ENCODE measurements around the gene MEF2C. TPM values are rescaled to one million over a fixed set of nuclear protein-coding genes. Genes with fewer than 3 reads are reported as not detected.
A peak's percentile ranks its signal among the peaks of the same experiment; 100 is the strongest.

MEF2C gene
- total RNA-seq, 1 experiment from 2014 or later, result 0.46 TPM

GRCh38 chr5:88760527-88760926, 122.5 kb downstream of the MEF2C start:
- DNase-seq (ENCODE audit: low spot score), result no peak

- no peak for DNase-seq (ENCODE audit: low spot score)
Observed at GRCh38 chr5:88758591-88758990, 124.4 kb downstream of the MEF2C start.

DNA sequence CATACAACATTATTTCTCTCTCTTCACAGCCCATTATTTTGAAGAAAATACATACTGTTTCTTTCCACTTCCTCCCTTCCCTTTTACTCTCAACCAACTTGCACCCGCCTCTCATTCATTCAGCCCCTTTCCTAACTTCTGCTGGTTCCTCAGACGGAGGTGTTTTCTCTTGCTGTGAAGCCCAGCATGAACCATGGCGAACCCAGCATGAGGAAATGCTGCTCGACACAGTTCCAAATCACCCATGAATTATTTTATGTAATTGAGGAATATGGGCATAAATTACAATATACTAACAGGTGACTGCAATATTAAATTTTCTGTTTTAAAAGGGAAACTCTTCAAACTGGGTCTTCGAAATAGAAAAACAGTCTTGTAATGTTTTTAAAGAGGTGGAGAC, 124.8 kb downstream of the MEF2C start:
- no peak for DNase-seq (ENCODE audit: low spot score)

DNA sequence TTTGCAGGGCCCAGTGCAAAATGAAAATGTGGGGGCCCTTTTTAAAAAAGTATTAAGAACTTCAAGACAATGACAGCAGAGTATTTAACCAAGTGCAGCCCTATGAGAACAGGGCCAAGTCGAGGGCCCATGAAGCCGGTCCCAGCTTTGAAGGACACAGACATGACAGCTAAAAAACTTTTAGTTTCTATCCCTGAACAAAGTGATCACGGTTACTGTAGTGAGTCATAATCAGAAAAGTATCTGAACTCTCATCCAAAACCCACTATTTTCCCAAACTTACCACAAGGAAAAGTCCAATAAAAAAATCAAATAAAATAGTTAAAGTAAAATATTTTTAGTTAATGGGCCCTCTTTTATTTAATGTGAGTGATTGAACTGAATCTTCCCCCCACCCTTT, 126.0 kb downstream of the MEF2C start:
- no peak for DNase-seq (ENCODE audit: low spot score)

DNA sequence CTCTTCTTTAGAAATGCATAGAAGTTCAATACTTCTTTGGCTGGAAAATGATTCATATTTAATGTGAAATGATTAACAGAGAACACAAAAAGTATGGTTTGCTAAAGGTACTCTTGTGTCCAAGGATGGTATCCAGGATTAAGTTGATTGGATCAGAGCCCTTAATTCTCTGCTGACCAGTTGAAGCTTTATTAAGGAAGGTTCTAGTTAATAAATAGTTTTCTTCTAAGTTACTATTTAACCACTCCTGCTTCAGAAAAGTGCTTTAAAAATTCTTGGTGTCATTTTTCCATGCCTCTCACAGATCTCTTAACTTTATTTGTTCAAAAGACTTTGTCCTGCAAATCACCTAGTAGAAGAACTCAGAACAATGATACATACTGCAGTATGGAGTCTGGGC, 134.3 kb downstream of the MEF2C start:
- peak; percentile 18 for DNase-seq (ENCODE audit: low spot score)

DNA sequence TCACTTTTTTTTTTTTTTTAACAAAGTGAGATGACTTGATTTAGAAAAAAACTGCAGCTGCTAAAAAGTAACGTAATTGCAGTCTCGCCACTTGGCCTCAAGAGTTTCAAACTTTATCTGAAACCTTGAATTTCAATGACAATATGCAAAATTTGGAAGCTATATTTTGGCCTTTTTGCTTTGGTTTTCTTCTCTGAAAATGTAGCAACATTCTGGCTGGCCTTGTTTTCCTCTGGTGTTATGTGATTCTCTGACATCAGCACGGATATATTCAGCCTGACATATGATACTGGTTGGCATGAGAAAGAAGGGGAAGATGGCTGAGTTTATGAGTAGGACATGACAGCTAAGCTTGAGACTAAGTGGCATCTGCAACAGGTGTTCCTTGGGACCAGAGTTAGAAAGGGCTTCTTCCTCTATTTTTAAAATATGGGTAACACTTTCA, 136.5 kb downstream of the MEF2C start:
- no peak for DNase-seq (ENCODE audit: low spot score)

GRCh38 chr5:88745093-88745696, 137.8 kb downstream of the MEF2C start:
- no peak for DNase-seq (ENCODE audit: low spot score)

- peak; percentile 46 for DNase-seq (ENCODE audit: low spot score)
Observed at GRCh38 chr5:88743231-88743834, 139.7 kb downstream of the MEF2C start.

- DNase-seq (ENCODE audit: low spot score), result no peak
Observed at GRCh38 chr5:88741964-88742363, 141.0 kb downstream of the MEF2C start.

DNA sequence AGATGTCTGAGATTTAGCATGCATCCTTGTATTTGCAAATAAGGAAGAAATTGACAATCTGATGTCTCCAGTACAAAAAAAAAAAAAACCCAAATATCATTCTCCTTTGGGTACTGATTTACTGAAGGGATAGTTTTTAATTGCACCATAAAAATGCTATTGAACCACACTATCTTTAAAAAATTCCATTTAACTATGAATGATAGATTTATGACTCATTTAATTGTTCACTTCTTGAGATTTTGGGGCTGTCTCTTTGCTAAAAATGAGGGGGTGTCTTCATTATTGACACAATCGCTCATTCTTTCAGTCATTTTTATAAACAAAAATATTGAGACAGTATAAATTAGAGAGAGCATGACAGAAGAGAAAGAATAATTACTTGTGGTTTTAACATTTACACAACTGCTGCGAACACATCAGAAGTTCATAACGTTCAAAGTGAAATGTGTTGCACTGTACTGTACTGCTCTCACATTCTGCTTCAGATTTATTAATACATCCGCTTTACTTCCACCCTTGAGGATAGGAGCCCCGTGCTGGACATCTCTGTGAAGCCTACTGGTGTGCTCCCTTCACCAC, 142.3 kb downstream of the MEF2C start:
- DNase-seq (ENCODE audit: low spot score), result no peak

GRCh38 chr5:88736494-88736893, 146.5 kb downstream of the MEF2C start:
- DNase-seq (ENCODE audit: low spot score), result no peak

- DNase-seq (ENCODE audit: low spot score), result no peak
Observed at GRCh38 chr5:88734983-88735382, 148.0 kb downstream of the MEF2C start.

DNA sequence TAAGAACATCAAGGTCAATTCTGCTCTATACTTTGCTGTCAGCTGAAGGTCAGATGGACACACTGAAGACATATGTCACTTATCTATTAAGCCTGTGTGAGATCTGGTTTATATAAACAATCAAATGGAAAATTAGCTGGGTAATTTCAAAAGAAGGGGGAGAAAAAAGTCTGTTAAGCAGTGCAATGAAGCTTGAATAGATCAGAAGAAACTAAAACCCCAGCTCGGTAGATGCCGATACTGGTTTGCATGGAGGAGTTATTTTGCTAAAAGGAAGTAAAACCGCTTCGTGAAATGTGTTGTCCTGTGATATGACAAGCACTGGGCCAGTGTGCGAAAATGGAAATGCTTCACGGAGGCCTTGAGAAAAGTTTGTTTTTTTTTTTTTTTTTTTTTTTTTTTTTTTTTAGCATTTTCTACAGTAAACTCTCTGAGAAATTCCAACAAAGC, 148.8 kb downstream of the MEF2C start:
- DNase-seq (ENCODE audit: low spot score), result no peak

DNA sequence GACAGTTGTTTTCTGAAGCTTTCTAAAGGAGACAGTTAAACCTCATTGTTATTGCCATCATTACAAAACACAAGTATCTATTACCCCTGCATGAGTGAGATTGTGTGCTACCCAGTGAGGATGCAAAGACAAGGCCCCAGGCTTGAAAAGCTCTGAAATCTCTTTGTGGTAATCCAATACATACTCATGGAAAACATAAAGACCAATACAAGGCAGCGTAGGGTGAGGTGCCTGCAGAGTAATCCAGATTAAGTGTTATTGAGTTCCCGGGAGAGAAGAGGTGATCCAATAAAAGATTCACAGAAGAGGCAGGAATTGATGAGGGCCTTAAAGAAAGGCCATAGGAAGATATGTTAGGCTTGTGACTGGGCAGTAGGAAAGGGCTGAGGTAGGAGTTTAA, 150.1 kb downstream of the MEF2C start:
- no peak for DNase-seq (ENCODE audit: low spot score)

DNA sequence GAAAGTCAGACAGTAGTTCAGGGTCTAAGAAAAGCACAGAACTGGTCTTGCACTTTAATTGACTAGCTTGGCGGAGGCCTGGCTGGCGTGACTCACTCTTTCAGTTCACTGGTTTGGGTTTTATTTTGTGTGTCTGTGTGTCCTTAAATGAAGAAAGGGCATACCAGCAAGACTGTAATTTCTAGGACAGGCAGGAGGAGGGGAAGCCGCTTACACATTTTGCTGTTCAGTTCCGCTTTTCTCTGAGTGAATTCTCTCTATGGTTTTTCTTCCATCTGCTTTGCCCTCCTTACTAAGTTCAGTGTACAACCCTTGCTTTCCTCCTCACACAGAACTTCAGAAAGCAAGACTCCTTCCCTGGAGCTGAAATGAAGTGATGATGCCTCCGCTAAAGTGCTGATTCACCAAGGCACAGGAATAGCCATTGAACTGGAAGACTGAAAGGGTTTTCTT, 150.8 kb downstream of the MEF2C start:
- DNase-seq (ENCODE audit: low spot score), result no peak

- no peak for DNase-seq (ENCODE audit: low spot score)
Observed at GRCh38 chr5:88729829-88730182, 153.2 kb downstream of the MEF2C start.

DNA sequence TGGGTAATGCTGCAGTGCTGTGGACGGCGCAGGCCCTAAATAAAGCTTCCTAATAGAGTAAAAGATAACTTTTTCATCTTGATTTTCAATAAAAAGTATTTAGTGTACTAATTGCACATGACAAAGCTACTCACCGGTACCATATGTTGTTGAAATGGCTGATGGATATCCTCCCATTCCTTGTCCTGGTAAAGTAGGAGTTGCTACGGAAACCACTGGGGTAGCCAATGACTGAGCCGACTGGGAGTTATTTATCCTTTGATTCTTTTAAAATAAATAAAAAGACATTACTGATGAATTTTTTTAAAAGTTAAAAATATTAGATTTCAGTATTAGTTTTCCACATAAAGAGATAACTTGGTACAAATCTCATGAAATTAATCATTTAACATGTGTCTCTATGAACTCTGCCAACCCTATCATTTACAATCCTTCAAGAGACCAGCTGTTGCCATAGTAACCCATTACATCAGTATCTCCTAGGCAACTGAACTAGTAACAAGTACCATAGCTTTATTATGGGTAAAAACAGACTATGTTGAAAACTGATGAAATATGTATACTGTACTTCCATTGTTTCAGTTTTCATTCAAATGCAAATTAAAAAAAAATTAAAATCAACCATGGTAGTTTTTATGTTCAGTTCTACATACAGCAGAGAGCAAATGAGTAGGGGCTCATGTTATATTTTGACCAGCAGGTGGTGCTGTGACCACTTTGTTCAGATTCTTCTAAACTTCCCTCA, 153.7 kb downstream of the MEF2C start:
- peak; percentile 88 for DNase-seq (ENCODE audit: low spot score)

DNA sequence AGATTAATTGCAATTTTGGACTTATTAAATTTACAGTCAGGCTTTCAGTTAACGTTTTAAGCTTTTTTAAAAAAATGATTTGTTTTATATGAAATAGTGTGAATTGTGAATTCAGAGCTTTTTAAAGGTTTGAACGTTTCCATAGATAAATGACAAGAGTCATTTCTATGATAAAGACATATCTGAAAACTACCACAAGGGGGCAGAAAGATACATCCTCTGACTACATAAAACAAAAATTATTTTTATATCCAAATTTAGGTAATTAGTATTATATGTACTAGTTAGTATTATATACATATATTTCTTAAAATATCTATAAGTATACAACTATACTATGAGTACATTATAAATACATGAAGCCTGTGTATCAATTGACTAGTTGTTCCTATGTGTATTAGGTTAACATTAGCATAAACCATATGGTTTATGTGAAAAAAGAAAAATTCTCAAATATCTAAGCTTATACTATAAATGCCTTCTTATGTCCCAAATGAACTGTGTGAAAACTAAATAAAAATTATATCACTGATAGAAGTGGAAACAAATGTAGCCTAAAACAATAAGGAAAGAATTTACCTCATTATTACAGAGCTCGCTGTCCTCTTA, 155.2 kb downstream of the MEF2C start:
- peak; percentile 56 for DNase-seq (ENCODE audit: low spot score)

GRCh38 chr5:88725454-88725853, 157.5 kb downstream of the MEF2C start:
- DNase-seq (ENCODE audit: low spot score), result no peak

- DNase-seq (ENCODE audit: low spot score), result peak; percentile 48
Observed at GRCh38 chr5:88724201-88724600, 158.8 kb downstream of the MEF2C start.

DNA sequence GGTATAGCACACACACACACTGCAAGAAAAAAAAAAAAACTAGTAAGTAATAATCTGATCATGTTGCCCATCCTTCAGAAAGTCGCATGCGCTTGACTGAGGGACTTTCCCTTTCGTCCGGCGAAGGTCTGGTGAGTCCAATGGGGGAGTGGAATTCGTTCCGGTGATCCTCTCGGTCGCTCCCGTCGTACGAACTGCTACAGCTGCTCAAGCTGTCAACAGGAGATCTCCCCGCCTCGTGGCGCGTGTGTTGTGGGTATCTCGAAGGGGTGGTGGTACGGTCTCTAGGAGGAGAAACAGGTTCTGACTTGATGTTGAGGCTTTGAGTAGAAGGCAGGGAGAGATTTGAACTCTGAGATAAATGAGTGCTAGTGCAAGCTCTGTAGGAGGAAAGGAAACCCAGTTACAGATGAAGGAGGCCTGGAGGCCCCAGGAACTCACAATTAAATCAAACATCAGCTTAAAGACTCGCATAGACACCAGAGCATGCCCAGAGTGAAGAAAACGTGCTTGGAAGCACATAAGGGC, 160.4 kb downstream of the MEF2C start:
- DNase-seq (ENCODE audit: low spot score), result no peak

GRCh38 chr5:88719434-88719833, 163.6 kb downstream of the MEF2C start:
- no peak for DNase-seq (ENCODE audit: low spot score)

All from HT-29 (cell line).